T-helper 9 cell (primary cell): Measurements from ENCODE around the gene EFNA2.
"Not testable (repeated sequence)": the region's sequence is repeated elsewhere in the genome, so short reads cannot be mapped to it uniquely, and the experiment has no call there.

ENCODE experiments used
- DNase-seq: peaks from one replicate; pipeline ENCODE4 v3.0.0-alpha.2; 2020

Gene EFNA2

DNA sequence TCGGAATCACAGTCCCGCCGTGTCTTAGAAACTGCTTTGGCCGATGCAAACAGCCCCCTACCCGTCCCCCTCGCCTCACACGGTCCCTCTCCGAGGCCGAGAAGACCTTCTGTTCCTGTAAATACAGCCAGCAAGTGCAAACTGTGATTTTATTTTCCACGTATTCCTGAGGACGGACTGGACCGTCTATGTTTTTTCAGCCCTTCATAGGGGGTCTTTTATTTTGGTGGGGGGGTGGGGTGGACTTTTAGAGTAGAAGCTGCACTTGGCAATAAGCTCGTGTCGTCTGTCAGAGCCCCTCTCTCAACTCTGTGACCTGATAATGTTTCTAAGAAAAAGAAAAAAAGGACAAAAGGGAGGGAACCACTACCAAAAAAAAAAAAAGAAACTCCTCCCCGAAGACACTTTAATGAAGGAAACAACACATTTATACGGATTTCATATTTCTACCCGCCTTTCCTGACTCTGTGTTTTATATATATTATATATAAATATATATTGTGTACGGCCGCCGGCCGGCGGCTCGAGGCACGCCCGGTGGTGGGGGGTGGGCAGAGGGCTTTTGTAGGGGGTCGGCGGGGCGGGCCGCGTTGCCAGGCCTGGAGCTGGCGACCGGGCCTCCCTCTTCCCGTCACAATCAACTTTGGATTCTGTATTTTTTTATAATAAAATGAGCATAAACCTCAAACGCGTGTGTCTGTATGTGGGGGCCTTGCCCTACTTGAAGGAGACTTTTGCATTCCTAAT lies 15.2 kb downstream of the EFNA2 start:
- no peak for DNase-seq

DNA sequence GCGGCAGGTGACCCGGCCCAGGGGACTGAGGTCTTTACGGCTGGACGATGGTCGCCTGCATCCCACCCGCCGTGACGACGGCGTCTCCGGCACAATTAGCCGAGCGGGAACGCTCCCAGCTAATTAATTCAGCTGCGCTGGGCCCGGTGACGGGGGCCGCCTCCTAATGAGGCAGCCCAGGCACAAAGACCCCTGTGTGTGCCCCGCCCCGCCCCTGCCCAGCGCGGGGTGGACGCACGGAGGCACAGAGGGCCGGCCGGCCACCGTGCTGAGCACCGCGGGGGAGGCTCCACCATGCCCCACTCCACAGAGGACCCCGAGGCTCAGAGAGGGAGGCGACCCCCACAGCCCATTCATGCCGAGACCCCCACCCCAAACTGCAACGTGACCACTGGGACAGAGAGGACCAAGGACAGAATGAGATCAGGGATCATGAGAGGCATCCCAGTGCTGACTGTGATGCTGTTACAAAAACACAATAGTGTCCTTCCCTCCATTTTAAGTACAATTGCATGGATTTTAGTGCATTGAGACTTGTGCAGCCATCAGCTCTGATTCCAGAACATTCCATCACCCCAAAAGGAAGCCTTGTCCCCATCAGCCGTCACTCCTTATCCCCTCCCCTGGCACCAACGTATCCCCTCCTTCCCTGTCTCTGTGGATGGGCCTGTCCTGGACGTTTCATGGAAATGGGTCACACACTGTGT lies 17.0 kb downstream of the EFNA2 start:
- DNase-seq: no peak

DNA sequence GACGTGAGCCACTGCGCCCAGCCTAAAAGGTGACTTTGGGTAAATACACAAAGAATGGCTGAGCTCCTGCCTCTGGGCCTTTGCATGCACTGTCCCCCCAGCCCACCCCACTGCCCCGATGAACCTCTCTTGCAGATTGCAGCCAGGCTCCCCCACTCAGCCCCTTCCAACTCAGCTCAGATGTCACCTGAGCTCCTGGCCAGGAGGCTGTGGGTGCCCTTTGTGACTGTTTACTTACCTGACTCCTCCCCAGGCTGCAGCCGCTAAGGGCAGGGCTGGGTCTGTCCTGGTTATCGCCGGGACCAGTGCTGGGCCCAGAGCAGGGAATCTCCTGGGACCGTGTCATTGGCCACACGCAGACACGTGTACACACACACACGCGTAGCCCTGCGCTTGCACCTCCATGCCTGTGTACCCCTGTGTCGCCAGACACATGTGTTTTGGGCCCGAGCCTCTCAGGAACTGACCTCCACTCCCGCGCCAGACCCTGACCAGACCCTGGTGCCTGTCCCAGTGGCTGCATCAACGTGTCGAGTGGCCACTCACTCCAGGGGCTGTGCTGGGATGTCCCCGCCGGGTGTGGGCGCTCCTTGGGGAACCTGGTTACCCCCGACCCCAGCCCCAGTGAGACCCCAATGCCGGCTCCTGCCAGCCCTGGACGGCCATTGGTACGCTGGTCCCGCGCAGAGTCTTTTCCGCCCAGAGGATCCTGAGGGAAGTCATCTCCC lies 18.7 kb downstream of the EFNA2 start:
- DNase-seq: no peak

DNA sequence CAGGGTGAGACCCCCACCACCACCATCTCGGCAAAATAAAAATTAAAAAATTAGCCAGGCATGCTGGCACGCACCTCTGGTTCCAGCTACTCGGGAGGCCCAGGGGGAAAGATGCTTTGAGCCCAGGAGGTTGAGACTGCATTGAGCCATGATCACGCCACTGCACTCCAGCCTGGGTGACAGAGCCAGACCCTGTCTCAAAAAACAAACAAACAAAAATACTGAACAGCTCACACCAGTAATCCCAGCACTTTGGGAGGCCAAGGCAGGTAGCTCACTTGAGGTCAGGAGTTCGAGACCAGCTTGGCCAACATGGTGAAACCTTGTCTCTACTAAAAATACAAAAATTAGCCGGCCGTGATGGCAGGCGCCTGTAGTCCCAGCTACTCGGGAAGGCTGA lies 19.7 kb downstream of the EFNA2 start:
- DNase-seq: not testable (repeated sequence)

DNA sequence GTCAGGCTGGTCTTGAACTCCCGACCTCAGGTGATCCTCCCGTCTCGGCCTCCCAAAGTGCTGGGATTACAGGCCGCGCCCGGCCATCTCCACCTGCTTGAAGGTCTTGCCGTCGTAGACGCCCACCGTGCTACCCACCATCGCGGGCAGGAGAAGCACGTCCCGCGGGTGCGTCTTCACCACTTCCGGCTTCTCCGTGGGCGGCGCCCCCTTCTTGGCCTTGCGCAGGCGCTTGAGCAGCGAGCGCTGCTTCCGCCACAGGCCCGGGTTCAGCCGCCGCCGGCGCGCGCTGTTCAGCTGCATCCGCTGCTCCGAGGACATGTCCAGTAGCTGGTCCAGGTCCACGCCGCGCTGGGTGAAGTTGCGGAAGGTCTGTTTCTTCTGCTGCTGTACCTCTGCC lies 21.6 kb downstream of the EFNA2 start:
- DNase-seq: no peak

DNA sequence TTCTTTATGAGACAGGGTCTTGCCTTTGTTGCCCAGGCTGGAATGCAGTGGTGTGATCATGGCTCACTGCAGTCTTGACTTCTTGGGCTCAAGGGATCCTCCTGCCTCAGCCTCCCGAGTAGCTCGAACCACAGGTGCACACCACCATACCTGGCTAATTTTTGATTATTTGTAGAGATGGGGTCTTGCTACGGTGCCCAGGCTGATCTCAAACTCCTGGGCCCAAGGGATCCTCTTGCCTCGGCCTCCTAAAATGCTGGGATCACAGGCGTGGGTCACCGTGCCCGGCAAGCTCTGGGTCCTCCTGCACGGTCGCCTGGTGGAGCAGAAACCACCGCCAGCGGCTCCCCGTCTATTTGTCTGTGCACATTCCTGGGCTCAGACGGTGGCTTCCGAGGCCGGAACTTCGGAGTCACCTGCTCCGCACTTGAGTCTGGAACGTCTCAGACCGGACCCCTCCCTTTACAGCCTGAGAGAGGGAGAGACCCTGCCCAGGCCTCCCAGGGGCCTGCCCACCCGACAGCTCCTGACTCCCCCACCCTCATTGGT lies 22.2 kb downstream of the EFNA2 start:
- DNase-seq: no peak

DNA sequence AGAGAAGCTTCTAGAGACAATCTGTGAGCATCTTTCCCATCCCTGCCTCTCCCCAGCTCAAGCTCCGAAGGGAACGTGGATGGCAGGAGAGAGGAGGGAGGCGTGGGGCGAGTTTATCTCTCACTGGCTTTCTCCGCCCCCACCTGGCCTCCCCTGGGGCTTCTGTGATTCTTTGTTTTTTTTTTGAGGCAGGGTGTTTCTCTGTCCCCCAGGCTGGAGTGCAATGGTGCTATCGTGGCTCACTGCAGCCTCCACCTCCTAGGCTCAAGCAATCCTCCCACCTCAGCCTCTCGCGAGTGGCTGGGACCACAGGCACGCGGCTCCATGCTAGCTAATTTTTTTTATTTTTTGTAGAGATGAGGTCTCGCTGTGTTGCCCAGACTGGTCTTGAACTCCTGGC lies 23.0 kb downstream of the EFNA2 start:
- DNase-seq: no peak

DNA sequence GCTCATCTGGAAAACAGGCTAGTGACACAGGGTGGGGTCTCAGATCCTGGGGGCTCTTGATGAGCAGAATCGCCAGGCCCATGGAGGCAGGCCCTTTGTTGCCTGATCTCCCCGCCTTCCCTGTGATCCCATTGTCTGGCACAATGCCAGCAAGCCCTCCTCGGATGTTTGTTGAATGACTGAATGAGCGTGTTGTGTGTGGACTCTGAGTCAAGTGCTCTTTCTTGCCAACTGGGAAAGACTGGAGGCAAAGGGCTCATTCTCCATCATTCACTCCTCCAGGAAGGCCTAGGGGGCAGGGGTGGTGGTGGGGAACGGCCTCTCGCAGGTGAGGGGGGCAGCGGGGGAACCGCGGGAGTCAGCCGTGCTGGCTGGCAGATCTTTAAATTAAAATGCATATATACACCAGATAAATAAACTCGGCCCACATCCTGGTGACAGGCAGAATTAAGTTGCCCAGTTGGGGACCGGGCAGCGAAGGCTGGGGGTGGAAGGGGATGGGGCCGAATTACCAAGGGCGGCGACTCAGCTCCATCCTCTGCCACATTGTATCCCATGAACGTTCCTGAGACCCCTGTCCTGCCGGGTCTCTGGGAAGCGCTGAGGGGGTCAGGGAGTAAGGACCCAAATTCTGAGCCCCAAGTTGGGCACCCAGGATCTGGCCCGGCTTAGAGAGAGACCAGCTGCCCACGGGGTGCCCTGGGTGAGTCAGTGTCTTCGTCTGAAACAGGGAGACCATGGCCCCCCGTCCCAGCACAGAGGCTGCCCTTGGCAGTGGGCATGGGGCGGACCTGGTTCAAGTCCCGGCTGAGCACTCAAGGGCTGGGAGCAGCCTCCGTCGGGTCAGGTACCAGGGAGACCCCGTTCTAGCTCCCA lies 24.5 kb downstream of the EFNA2 start:
- DNase-seq: no peak

DNA sequence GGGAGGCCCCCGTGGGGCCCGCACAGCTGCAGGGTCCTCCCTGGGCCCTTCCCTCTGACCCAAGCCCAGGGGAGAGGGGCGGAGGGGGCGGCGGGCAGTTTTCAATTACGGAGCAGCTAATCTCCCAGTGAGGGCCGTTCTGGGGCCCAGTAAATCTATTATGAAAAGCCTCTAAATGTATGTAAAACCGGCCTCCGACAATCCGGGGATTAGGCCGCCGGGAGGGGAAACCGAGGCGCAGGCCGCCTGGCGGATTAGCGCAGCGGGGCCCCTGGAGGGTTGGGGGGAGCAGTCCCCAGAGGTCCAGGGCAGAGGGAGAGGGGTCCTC lies 25.1 kb downstream of the EFNA2 start:
- no peak for DNase-seq

DNA sequence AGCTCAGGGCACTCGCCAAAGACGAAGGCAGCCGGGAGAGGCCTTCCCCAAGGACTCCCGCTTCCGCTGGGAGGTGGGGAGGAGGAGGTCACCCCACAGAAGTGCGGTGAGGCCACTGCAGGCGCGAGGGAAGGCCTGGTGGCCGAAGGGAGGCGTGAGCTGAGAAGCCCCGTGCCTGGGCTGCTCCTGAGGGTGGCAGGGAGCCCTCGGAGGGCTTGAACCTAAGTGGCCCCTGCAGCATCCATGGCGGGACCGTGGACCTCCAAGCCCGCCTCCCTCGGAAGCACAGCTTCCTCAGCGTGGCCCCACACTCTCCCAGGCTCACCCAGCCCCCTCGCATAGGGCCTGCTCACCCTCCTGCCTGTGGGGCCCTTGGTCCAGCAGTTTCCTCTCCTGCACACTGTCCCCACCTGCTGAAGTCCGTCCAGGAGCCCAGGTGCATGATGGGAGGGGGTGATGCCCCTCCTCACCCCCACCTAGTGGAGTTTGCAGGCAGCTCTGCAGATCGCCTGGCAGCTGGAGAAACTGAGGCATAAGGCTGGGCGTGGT lies 25.9 kb downstream of the EFNA2 start:
- no peak for DNase-seq

DNA sequence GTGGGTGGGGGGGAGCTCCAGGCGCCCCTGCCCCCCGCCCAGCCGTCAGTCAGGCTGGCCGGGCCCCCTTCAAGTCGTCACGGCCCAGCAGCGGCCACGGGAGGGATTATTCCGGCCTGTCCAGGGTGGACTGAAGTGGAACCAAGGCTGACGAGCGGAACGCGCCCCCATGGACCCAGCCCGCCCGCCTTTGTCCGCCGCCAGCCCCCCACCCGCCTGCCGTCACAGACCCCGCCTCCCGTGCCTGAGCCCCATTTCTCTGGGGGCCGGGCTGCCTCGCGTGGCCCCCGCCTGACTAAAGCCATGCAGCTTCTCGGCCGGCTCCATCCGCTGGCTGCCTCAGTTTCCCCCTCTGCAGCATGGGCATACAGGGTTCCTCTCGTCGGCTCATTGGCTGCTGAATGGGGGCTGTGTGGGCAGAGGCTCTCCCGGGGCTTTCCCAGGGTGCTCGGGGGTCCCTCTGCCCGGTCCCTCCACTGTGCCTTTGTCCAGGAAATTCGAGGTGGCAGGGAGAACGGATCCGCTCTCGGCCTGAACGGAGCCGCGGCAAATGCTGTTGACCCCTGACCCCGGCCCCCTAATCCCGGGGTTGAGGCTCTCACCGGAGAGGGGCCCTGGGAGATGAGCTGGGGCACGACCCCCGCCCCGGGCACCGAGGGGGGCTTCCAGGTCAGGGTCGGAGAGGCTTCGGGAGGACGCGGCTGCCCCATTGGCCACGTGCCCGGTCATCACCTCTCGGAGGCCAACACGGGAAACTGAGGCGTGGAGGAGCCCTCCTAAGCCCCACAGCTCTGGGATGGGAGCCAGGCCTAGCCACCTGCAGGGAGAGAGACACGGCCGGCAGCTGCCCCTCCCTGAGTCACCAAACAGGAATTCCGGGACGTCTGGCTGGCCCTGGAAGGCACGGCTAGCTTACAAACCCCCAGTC lies 27.4 kb downstream of the EFNA2 start:
- DNase-seq: no peak

DNA sequence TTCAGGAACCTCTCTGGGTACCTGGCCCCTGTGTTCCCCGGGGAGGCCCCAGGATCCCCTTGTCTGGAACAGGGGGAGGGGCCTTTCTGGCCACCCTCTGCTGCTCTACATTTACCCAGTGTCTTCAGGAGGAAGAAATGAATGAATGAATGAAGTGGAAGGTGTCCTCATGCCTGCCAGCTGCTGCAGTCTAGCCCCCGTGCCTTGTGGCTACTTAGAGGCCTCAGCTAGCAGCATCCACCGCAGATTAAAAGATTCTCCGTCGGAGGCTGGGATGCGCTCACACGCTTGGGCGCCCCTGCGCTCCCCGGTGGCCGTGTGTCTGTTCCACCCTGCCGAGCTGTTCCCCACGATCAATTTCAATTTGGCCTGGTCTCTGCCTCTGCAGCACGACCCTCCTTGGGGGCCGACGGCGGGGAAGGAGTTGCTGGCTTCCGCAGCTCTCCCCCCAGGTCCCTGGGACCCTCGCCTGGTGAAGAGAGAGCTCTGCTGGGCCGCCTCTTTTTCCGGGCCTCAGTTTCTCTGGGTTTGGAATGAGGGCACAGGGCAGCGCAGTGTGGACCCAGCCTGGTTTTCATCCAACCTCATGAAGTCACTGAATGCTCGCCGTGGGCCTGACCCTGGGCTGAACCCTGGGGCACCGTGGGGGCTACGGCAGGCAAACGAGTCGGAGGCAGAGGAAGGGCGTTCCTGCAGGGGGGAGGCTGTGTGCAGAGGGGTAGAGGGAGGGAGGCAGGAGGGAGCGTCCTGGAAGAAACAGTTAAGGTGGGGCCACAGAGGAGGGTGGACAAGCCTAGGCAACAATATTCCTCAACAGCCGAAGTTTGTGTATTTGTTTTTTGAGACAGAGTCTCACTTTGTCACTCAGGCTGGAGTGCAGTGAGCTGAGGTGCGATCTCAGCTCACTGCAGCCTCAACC lies 28.3 kb downstream of the EFNA2 start:
- no peak for DNase-seq

DNA sequence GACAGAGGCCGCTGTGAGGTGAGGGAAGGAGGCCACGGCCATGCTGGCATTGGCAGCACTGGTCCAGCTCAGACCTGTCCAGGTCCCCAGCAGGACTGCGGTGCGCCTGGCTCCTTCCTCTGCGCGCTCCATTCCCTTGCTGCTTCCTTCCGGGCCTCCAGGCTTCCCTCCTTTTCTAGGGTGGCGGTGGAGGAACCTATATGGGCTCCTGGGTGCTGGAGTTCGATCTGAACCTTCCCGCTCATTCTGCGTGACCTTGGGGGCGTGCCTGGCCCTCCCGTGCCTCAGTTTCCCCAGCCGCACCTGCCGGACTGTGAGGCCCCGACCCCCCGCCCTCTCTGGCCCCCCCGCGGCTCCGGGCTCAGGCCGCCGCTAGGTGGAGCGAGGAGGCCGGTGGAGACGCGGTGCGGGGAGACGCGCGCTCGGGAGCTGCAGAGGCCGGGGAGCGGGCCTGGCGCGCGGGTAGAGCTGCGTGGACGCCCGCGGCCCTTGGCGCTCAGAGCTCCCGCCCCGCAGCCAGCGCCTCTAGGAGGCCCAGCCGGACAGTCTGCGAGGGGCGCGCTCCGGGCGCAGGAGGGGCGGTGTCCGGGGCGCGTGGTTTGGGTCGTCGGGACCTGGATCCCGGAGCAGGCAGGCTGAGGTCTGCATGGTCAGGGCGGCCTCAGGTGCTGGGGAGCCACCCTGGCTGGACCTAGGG lies 29.9 kb downstream of the EFNA2 start:
- DNase-seq: no peak

DNA sequence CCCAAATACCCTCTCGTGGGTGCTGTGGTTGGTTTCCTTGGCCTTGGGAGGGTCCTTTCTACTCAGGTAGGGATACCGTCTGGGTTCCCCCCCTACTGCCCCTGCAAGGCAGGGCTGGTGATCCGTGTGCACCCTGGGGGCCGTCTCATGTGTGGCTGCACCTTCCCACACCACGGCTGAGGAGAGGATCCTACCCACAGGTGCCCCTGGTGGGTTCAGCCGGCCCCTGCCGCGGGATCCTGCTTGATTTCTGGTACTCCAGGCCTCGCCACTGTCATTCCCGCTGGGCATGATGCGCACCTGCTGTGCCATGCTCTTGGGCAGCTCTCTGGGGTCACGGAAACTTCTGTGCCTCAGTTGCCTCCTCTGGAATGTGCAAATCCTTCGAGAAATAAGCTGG lies 30.8 kb downstream of the EFNA2 start:
- DNase-seq: no peak

DNA sequence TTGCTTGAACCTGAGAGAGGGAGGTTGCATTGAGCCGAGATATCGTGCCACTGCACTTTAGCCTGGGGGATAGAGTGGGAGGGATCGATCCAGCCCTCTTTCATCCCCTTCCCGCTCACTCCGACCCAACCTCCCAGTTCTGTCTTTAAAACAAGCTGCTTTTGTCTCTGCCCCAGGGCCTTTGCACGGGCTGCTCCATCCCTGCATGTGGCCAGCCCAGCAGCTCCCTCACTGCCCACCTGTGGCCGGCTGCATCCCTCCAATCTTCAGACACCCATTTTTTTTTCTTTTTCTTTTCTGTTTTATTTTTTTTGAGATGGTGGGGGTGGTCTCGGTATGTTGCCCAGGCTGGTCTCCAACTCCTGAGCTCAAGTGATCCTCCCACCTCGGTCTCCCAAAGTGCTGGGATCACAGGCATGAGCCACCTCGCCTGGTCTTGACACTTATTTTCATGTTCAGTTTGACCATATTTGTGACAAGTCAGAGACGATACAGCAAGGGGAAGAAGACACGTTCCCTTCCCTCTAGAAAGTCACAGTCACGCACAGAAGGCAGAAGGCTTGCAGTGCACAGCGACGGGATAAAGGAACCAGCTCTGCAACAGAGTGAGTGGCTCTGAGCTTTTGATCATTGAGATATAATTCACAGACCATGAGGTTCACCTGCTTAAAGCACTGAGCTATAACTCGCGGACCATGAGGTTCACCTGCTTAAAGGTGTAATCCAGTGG lies 31.8 kb downstream of the EFNA2 start:
- DNase-seq: no peak

DNA sequence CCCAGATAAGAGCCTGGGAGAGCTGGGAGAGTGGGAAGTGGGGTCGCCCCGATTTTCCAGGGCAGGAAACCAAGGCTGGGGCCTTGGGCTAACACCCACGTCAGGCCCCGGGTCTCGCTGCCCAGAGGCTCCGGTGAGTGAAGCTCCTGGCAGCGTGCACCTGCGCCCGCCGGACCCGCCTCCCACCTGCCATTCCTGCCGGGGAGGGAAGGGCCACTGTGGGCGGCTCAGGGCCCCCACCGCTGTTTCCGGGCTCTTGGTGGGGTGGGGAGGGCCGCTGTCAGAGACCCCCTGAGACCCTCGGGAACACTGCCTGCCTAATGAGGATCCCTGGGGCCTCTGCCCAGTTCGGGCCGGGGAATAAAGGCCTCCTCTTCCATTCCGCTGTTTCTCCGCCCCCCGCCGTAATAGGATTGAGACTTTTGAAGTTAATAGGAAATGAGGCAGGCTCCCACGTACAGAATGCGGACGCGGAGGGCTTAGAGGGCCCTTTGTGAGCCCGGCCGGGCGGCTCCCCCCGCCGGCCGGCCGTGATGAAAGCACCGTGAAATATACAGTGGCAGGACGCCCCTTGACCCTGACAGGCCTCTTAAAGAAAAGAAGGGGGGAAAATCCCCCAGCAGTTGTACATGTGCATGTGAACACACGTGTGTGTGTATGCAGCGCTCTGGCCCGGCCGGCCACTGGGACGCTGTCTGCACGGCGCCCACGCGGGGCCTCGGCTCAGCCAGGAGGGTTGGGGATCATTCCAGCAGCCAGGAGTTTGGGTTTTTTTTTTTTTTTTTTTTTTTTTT lies 33.2 kb downstream of the EFNA2 start:
- no peak for DNase-seq

DNA sequence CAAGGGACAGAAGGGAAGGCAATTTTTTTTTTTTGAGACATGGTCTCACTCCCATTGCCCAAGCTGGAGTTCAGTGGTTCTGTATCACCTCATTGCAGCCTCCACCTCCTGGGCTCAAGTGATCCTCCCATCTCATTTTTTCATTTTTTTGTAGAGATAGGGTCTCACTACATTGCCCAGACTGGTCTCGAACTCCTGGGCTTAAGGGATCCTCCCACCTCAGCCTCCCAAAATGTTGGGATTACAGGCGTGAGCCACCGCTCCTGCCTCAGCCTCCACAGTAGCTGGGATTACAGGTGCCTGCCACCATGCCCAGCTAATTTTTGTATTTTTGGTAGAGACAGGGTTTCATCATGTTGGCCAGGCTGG lies 34.6 kb downstream of the EFNA2 start:
- not testable (repeated sequence) for DNase-seq

DNA sequence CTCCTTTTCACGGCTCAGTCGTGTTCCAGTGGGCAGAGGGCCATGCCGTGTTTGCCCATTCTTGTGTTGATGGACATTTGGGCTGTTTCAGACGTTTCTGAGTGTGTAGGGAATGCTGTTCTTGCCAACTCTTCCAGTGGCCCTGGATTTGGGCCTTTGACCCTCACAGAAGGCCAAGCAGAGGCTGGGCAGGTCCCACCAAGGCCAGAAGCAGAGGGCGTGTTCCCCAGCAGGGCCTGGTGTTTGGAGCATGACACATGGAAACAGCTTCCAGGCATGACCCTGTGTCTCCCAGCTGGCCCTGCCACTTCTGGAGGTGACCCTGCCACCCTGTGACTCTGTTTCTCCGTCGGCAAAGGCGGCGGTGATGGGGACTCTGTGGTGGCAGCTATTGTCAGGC lies 35.9 kb downstream of the EFNA2 start:
- DNase-seq: no peak
